Transverse colon (tissue), 4 donors: ENCODE measurements around the gene CCR5AS.

Experiments used
- DNase-seq: peaks from one replicate; pipeline ENCODE4 v3.0.0-alpha.2; 2019
- H3K27ac ChIP-seq, 4 donors: fragments of 200-600 bp; sonication (generic); 2 replicates each; pipeline ENCODE4 v1.5.1; 2016 to 2018; ENCODE audit warnings: inconsistent platforms in 4 of 4
- H3K27me3 ChIP-seq: fragments of 200-600 bp; sonication (generic); 2 replicates; pipeline ENCODE4 v1.5.1; 2017; ENCODE audit warnings: inconsistent platforms
- H3K36me3 ChIP-seq, 4 donors: fragments of 200-600 bp; sonication (generic); 2 replicates each; pipeline ENCODE4 v1.5.1; 2017 to 2019; ENCODE audit warnings: inconsistent platforms in 4 of 4
- H3K4me1 ChIP-seq, 4 donors: fragments of 200-600 bp; sonication (generic); 2 replicates each; pipeline ENCODE4 v1.5.1; 2017 to 2020; ENCODE audit warnings: inconsistent platforms in 4 of 4
- H3K4me3 ChIP-seq, 4 donors: fragments of 200-600 bp; sonication (generic); 1 replicate in 1 of 4; 2 replicates in 3 of 4; pipeline versions ENCODE4 v1.5.1 to v1.6.1; 2017 to 2019; ENCODE audit warnings: inconsistent platforms in 4 of 4
- H3K9me3 ChIP-seq, 2 donors: fragments of 200-600 bp; sonication (generic); 2 replicates each; pipeline ENCODE4 v1.5.1; 2017 to 2019; ENCODE audit warnings: inconsistent platforms in 2 of 2
- CTCF ChIP-seq, 5 experiments: fragments of 200-600 bp in 3 of 5; fragments of 450-650 bp in 2 of 5; sonication (generic) in 3 of 5; IDR thresholded peaks; 1 replicate in 2 of 5; 2 replicates in 3 of 5; pipeline ENCODE4 v1.5.1; 2016 to 2017; ENCODE audit warnings: antibody characterized with exemption in 5 of 5, inconsistent platforms in 3 of 5, mild to moderate bottlenecking in 2 of 5, moderate library complexity in 1 of 5
- EP300 ChIP-seq: sonication (generic); formaldehyde crosslinking; IDR thresholded peaks from one replicate; pipeline ENCODE4 v1.6.1; 2017; ENCODE audit warnings: antibody characterized with exemption, low read depth
- POLR2A ChIP-seq: fragments of 450-650 bp; IDR thresholded peaks from one replicate; pipeline ENCODE4 v1.6.1; 2016; ENCODE audit warnings: antibody characterized with exemption, mild to moderate bottlenecking, moderate library complexity
- POLR2AphosphoS5 ChIP-seq, 3 donors: sonication (generic); formaldehyde crosslinking; IDR thresholded peaks; one replicate each; pipeline ENCODE4 v1.6.1; 2016; ENCODE audit warnings: antibody characterized with exemption in 3 of 3
- WGBS, 2 donors: methylation state at CpG; one replicate each; pipeline ENCODE4 v1.1.5; 2018; ENCODE audit warnings: low coverage in 1 of 2; 5-methylcytosine and 5-hydroxymethylcytosine counted together
- in situ Hi-C, 4 donors: fragments of 200-750 bp; cut with MboI; loops; one replicate each; pipeline versions ENCODE4 v1.15.0 to v1.15.1; 2017; ENCODE audit warnings: low sequenced_read_pairs in 3 of 4, low pct_ligation_motif_present in 1 of 4, low pct_unique_long_range_greater_than_20kb in 1 of 4
- intact Hi-C: fragments of 100-400 bp; cut with DNase I; formaldehyde crosslinking; loops from one replicate; pipeline ENCODE4 v1.15.1; 2023; ENCODE audit warnings: low total_unique reads

The CCR5AS gene

GRCh38 chr3:46375814-46376213 is 31.1 kb downstream of the CCR5AS start:
- Histone ChIP-seq H3K27me3 (no peaks in the 10 kb centered on the region), H3K36me3 (no peaks in the 10 kb centered on the region), H3K27ac (no peak overlapping the region), H3K4me1 (peaks cover 0 to 6% (median 2%) of the 10 kb centered on the region in 4 donors), H3K4me3 (no peak overlapping the region), H3K9me3 (no peaks in the 10 kb centered on the region)
- no peak for DNase-seq
- WGBS, 2 donors = 51% methylated on average over 2 of the region's 2 CpGs; no CpG with 5 or more reads in 1 of the 2 donors
- TF ChIP-seq CTCF (IDR thresholded peaks at IDR 0.05) = no peak
- intact Hi-C loops (no loop called here), in situ Hi-C loops (loop anchor here in 2 of 4 donors (10.0 to 25.0 kb wide), 2 partner anchors 291 to 439 kb away; partner anchors contain the start of gene CXCR6 (in 1 of the 2))

GRCh38 chr3:46375218-46375617 is 31.6 kb downstream of the CCR5AS start:
- no peak for TF ChIP-seq CTCF (IDR thresholded peaks at IDR 0.05)
- no peak for TF ChIP-seq POLR2AphosphoS5 (IDR thresholded peaks at IDR 0.05)
- no peak for TF ChIP-seq EP300
- TF ChIP-seq POLR2A = no peak
- in situ Hi-C loops = loop anchor here in 2 of 4 donors (10.0 to 25.0 kb wide), 2 partner anchors 290 to 438 kb away; partner anchors contain the start of gene CXCR6 (in 1 of the 2)
- H3K4me1 ChIP-seq = peaks cover 0 to under 1% (median 0%) of the 10 kb centered on the region in 4 donors
- DNase-seq = no peak
- no peaks in the 10 kb centered on the region for H3K9me3 ChIP-seq
- H3K27me3 ChIP-seq = no peaks in the 10 kb centered on the region
- no peak overlapping the region for H3K27ac ChIP-seq
- H3K36me3 ChIP-seq = no peaks in the 10 kb centered on the region
- WGBS, 2 donors = 67 to 86% methylated on average over 2 of the region's 2 CpGs
- no peak overlapping the region for H3K4me3 ChIP-seq
- intact Hi-C loops = no loop called here

- intact Hi-C loops = no loop called here
- no peaks in the 10 kb centered on the region for H3K27me3 ChIP-seq
- in situ Hi-C loops = loop anchor here in 3 of 4 donors (10.0 to 25.0 kb wide), 3 partner anchors 287 to 437 kb away; partner anchors contain the start of gene CXCR6 (in 2 of the 3)
- H3K36me3 ChIP-seq = no peaks in the 10 kb centered on the region
- TF ChIP-seq EP300 (no peak), CTCF (IDR thresholded peaks at IDR 0.05) (no peak), POLR2AphosphoS5 (IDR thresholded peaks at IDR 0.05) (no peak), POLR2A (no peak)
- DNase-seq = no peak
- no peaks in the 10 kb centered on the region for H3K9me3 ChIP-seq
- H3K4me1 ChIP-seq = no peaks in the 10 kb centered on the region
- H3K27ac ChIP-seq = no peak overlapping the region
- 79 to 88% methylated on average over 3 of the region's 3 CpGs for WGBS, 2 donors
- no peak overlapping the region for H3K4me3 ChIP-seq
Observed at GRCh38 chr3:46374755-46375154, 32.1 kb downstream of the CCR5AS start.

- in situ Hi-C loops (loop anchor here in 2 of 4 donors (10.0 to 25.0 kb wide), 3 partner anchors 285 to 435 kb away; partner anchors contain the start of gene CXCR6 (in 1 of the 2)), intact Hi-C loops (no loop called here)
- H3K36me3 ChIP-seq = no peaks in the 10 kb centered on the region
- no peaks in the 10 kb centered on the region for H3K27me3 ChIP-seq
- H3K4me3 ChIP-seq = no peak overlapping the region
- no peaks in the 10 kb centered on the region for H3K9me3 ChIP-seq
- TF ChIP-seq POLR2A = no peak
- peak in 4 of 5 experiments; percentile 26 to 40 (median 28) for TF ChIP-seq CTCF (IDR thresholded peaks at IDR 0.05)
- H3K4me1 ChIP-seq = no peaks in the 10 kb centered on the region
- WGBS, 2 donors = 79 to 89% methylated on average over 5 to 9 of the region's 9 CpGs
- no peak overlapping the region for H3K27ac ChIP-seq
- no peak for DNase-seq
Observed at GRCh38 chr3:46372492-46373359, 34.1 kb downstream of the CCR5AS start.
